Small intestine (tissue), 4 donors: Measurements from ENCODE around the gene RACK1. TPM values are rescaled to one million over a fixed set of nuclear protein-coding genes. Genes with fewer than 3 reads are reported as not detected.

Experiments used
- polyA plus RNA-seq, 4 donors: library from polyadenylated mRNA; stranded (reverse) in 3 of 4; unstranded in 1 of 4; fragments of 200-250 nt in 3 of 4; fragments of 120-200 nt in 1 of 4; gene quantifications; one replicate each; pipeline versions ENCODE4 v1.2.1 to v1.2.3, GENCODE V29; 2013
- donor health status: healthy with polysubstance abuse.
- donor health status: Bipolar disorder and iron deficiency.
- donor health status: healthy.

RACK1 gene
- polyA plus RNA-seq, 4 donors, result 1,482 to 3,503 (median 2,448) TPM

Other genes starting within 250 kb of the RACK1 start
- gene BTNL9, start 203.6 kb downstream of the RACK1 start, polyA plus RNA-seq, result 1 to 10 TPM in 2 of 4 donors, under 1 TPM in 2; 0.27 to 6.5 (median 2.7) TPM
- gene OR2V1, start 112.7 kb downstream of the RACK1 start, polyA plus RNA-seq, result not detected
- not detected for gene OR2V2, start 96.3 kb downstream of the RACK1 start, polyA plus RNA-seq
- gene TRIM7, start 38.7 kb downstream of the RACK1 start, polyA plus RNA-seq, result 1 to 10 TPM in 1 of 4 donors, under 1 TPM in 2, not detected in 1; 0.22 to 2.1 (median 0.89) TPM
- 10 to 100 TPM; 19.2 to 25.0 (median 21.6) TPM for gene TRIM41, start 20.6 kb downstream of the RACK1 start, polyA plus RNA-seq
- 10 to 100 TPM in 1 of 4 donors, 1 to 10 TPM in 3; 2.4 to 29.7 (median 7.2) TPM for gene TRIM52, start 17.2 kb upstream of the RACK1 start, polyA plus RNA-seq
- under 1 TPM in 1 of 4 donors, not detected in 3; 0.09 TPM for gene OR4F3, start 123.4 kb upstream of the RACK1 start, polyA plus RNA-seq